ENCODE measurements around the gene ADGRE1. TPM values are rescaled to one million over a fixed set of nuclear protein-coding genes. Genes with fewer than 3 reads are reported as not detected.

ADGRE1 gene
- polyA plus RNA-seq, 1 of the 3 experiments (the other 2 are of a cell fraction), result 8.9 TPM

DNA sequence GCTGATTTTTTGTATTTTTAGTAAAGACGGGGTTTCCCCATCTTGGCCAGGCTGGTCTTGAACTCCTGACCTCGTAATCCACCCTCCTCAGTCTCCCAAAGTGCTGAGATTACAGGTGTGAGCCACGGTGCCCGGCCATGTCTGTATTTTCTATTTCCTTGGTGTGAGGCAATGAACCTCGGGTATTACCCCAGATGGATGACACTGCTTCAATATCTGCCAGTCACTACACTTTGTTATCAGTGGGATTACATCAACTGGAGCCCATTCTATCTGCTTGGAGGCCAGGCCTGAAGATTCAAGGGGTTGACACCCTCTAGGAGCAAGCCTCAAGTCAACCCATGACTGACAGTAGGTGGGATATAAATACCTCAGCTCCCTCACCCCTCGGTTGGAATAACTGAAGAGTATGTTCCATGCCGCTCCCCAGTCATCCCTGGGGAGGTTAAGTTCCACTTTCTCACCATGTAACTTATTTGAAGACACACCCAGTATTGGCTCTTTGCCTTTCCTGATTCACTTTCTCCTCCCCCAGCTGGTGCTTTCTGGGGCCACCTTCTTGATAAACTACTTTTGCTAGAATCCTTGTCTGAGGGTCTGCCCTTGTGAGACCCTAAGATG, 992 bp upstream of the ADGRE1 start:
- ChIA-PET POLR2A (no interaction called here), CTCF (no interaction called here)
- Histone ChIP-seq H4K20me1 (ENCODE audit: insufficient read depth) (no peaks in the 10 kb centered on the region), H3K4me1 (ENCODE audit: control insufficient read depth in 1 of 2, insufficient read depth in 2 of 2, low read depth in 1 of 2, low read length in 1 of 2) (no peaks in the 10 kb centered on the region), H2AFZ (ENCODE audit: low read depth) (no peak overlapping the region), H3K9me3 (no peaks in the 10 kb centered on the region), H3K4me2 (no peak overlapping the region), H3K36me3 (replicated peaks in 1 of 2; ENCODE audit: control insufficient read depth in 1 of 2, insufficient read depth in 2 of 2, low read length in 1 of 2) (no peaks in the 10 kb centered on the region), H3K9me2 (no peaks in the 10 kb centered on the region), H3K27me3 (ENCODE audit: insufficient read depth) (peaks cover 47% of the 10 kb centered on the region; the same call in 1 of the 2 replicates), H3K4me3 (ENCODE audit: low read depth in 2 of 2, low read length in 1 of 2) (no peak overlapping the region), H3K9ac (no peak overlapping the region), H3K27ac (ENCODE audit: low read depth in 2 of 2, low read length in 1 of 2) (no peak overlapping the region), H3F3A (replicated peaks; ENCODE audit: insufficient read depth) (no peaks in the 10 kb centered on the region), H3K79me2 (ENCODE audit: insufficient read depth) (no peaks in the 10 kb centered on the region)
- TF ChIP-seq, protein P1, sequence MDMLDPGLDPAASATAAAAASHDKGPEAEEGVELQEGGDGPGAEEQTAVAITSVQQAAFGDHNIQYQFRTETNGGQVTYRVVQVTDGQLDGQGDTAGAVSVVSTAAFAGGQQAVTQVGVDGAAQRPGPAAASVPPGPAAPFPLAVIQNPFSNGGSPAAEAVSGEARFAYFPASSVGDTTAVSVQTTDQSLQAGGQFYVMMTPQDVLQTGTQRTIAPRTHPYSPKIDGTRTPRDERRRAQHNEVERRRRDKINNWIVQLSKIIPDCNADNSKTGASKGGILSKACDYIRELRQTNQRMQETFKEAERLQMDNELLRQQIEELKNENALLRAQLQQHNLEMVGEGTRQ (IDR thresholded peaks at IDR 0.05; ENCODE audit: borderline replicate concordance, low read depth, low read length), result no peak
- TF ChIP-seq SIN3A (IDR thresholded peaks at IDR 0.05; ENCODE audit: borderline replicate concordance, low read depth, low read length) (no peak), RCOR1 (IDR thresholded peaks at IDR 0.05; ENCODE audit: low read length) (no peak), TEAD4 (IDR thresholded peaks at IDR 0.05; ENCODE audit: borderline replicate concordance, insufficient read depth) (no peak), RXRA (IDR thresholded peaks at IDR 0.05; ENCODE audit: borderline replicate concordance, low read depth) (no peak), FOXM1 (IDR thresholded peaks at IDR 0.05; ENCODE audit: low read depth) (no peak), ELF1 (IDR thresholded peaks at IDR 0.05) (no peak), PBX3 (IDR thresholded peaks at IDR 0.05) (no peak), TAF1 (IDR thresholded peaks at IDR 0.05; ENCODE audit: borderline replicate concordance, low read depth, low read length) (no peak), RAD21 (IDR thresholded peaks at IDR 0.05; ENCODE audit: low read length) (no peak), MXI1 (IDR thresholded peaks at IDR 0.05; ENCODE audit: low read depth, low read length) (no peak)
- WGBS (ENCODE audit: low lambda C conversion rate), result 0% methylated on average over 7 of the region's 7 CpGs
- no peak for DNase-seq

DNA sequence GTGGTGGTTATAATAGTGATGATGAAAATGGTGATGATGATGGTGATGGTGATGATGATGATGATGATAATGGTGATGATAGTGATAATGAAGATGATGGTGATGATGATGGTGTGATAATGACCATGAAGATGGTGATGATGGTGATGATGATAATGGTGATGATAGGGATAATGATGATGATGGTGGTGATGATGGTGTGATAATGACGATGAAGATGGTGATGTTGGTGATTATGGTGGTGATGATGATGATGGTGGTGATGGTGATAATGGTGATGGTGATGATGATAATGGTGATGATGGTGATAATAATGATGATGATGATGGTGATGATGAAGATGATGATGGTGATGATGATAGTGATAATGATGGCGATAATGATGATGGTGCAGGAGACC, 1.6 kb downstream of the ADGRE1 start:
- Histone ChIP-seq H3K36me3 (replicated peaks in 1 of 2; ENCODE audit: control insufficient read depth in 1 of 2, insufficient read depth in 2 of 2, low read length in 1 of 2) (no peaks in the 10 kb centered on the region), H2AFZ (ENCODE audit: low read depth) (no peak overlapping the region), H3K27ac (ENCODE audit: low read depth in 2 of 2, low read length in 1 of 2) (no peak overlapping the region), H3F3A (replicated peaks; ENCODE audit: insufficient read depth) (no peaks in the 10 kb centered on the region), H3K4me3 (ENCODE audit: low read depth in 2 of 2, low read length in 1 of 2) (no peak overlapping the region), H3K79me2 (ENCODE audit: insufficient read depth) (no peaks in the 10 kb centered on the region), H3K9me3 (no peaks in the 10 kb centered on the region), H3K4me2 (no peak overlapping the region), H3K4me1 (ENCODE audit: control insufficient read depth in 1 of 2, insufficient read depth in 2 of 2, low read depth in 1 of 2, low read length in 1 of 2) (no peaks in the 10 kb centered on the region), H4K20me1 (ENCODE audit: insufficient read depth) (no peaks in the 10 kb centered on the region), H3K9me2 (no peaks in the 10 kb centered on the region), H3K27me3 (ENCODE audit: insufficient read depth) (peaks cover 41% of the 10 kb centered on the region; the same call in 1 of the 2 replicates), H3K9ac (no peak overlapping the region)
- WGBS (ENCODE audit: low lambda C conversion rate), result 45% methylated on average over 2 of the region's 2 CpGs
- DNase-seq, result no peak
- CTCF ChIA-PET, result interaction anchor here (0.6 kb wide), 1 partner anchor 103 kb away, joined by 3 read pairs; no protein-coding TSS in a partner anchor
- POLR2A ChIA-PET, result no interaction called here
- TF ChIP-seq CHD2 (IDR thresholded peaks at IDR 0.05; ENCODE audit: low read length, partially characterized antibody) (no peak), TAF1 (IDR thresholded peaks at IDR 0.05; ENCODE audit: borderline replicate concordance, low read depth, low read length) (no peak), FOSL2 (IDR thresholded peaks at IDR 0.05; ENCODE audit: borderline replicate concordance, low read depth) (no peak), RFX5 (IDR thresholded peaks at IDR 0.05; ENCODE audit: low read length) (no peak), MXI1 (IDR thresholded peaks at IDR 0.05; ENCODE audit: low read depth, low read length) (no peak), GABPA (IDR thresholded peaks at IDR 0.05; ENCODE audit: low read depth) (no peak), EP300 (IDR thresholded peaks at IDR 0.05; ENCODE audit: borderline replicate concordance in 1 of 2, low read depth in 1 of 2, low read length in 1 of 2) (no peak), IRF3 (IDR thresholded peaks at IDR 0.05; ENCODE audit: low read depth, low read length) (no peak), FOXJ3 (CRISPR knock-in tag; IDR thresholded peaks at IDR 0.05) (no peak), RCOR1 (IDR thresholded peaks at IDR 0.05; ENCODE audit: low read length) (no peak), USF1 (IDR thresholded peaks at IDR 0.05; ENCODE audit: borderline replicate concordance, low read depth) (no peak), MEF2A (IDR thresholded peaks at IDR 0.05; ENCODE audit: borderline replicate concordance, low read depth) (no peak), JUND (IDR thresholded peaks at IDR 0.05) (no peak)

Data from SK-N-SH (cell line).